ENCODE results near the gene FAM98C.

- TF ChIP-seq CTCF (IDR thresholded peaks at IDR 0.05; ENCODE audit: borderline replicate concordance, extremely low read depth, low read length, poor library complexity, severe bottlenecking) (no peak), EZH2 (IDR thresholded peaks at IDR 0.05; ENCODE audit: borderline replicate concordance, low read depth, low read length, severe bottlenecking) (no peak)
Observed at GRCh38 chr19:38367041-38367440, 35.9 kb upstream of the FAM98C start.
